GM18520 (cell line): ENCODE data around the gene SOWAHB.
"Not testable (repeated sequence)": the region's sequence is repeated elsewhere in the genome, so short reads cannot be mapped to it uniquely, and the experiment has no call there.

Source experiments
- ATAC-seq: cut with Tn5 transposase; IDR thresholded peaks from one replicate; pipeline ENCODE4 v1.9.1; 2021; ENCODE audit not compliant: unreplicated experiment

The SOWAHB gene

GRCh38 chr4:76896048-76896447 lies 1.9 kb downstream of the SOWAHB start:
- ATAC-seq, result no peak

DNA sequence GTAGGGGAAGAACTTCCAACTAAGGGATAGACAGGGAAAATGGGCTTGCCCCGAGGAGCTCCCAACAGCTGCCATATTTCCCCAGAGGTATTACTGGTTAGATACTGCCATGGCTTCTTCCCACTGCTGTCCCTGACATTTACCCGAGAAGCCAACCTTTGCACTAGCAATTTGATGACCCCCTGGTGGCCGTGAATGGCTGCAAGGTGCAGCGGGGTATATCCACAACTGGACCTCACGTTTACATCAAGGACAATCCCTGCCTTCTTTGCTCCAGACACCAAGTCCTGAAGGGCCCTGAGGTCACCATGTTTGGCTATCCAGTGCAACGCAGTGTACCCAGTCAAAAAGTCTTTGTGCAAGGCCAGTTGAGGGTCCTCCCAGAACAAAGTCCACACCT lies 2.3 kb downstream of the SOWAHB start:
- no peak for ATAC-seq

GRCh38 chr4:76894537-76895255 lies 3.2 kb downstream of the SOWAHB start:
- peak; percentile 32 for ATAC-seq

GRCh38 chr4:76892601-76893000 lies 5.3 kb downstream of the SOWAHB start:
- ATAC-seq, result no peak

DNA sequence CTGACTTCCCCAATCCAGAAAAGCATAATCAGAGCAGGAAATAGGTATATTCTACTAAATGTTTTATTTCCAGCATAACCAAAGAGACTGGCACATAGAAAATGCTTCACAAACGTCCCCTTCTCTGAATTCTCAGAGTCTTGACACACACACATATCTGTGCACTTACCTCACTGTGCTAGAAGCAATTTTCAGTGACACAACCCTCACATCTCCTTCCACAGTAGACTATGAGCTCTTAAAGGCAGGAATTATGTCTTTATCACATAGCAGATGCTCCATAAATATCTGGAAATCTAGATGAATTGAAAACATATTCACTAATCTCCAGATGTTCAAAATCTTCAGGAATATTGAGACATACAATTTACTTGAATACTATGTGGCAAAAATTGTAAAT lies 5.9 kb downstream of the SOWAHB start:
- no peak for ATAC-seq

GRCh38 chr4:76886848-76887441 lies 11.0 kb downstream of the SOWAHB start:
- no peak for ATAC-seq

DNA sequence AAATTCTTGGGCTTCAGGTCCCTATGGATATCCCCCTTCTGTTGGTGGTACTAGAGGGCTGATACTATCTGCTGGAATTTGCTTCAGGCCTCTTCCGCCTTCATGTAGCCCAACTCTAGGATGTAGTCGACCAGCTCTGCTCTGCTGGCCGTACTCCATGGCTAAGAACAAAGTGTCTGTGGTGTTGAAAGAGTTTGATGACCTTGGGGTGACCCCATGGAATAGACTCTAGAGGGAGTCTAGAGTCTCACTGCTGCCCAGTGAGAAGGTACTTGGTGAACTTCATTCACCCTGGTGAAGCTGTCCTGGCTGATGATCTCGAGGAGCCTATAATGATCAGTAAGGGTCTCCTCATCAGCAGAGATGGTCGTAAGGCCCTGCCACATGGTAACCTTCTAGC lies 11.7 kb downstream of the SOWAHB start:
- ATAC-seq, result no peak

DNA sequence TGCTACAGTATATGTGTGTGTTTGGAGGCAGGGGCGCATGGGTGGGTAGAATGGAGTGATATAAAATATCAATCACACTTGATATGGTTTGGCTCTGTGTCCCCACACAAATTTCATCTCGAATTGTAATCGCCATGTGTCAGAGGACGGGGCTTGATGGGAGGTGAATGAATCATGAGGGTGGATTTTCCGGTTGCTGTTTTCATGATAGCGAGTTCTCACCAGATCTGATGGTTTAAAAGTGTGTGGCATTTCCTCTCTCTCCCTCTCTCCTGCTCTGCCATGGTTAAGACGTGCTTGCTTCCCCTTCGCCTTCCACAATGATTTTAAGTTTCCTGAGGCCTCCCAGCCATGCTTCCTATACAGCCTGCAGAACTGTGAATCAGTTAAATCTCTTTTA lies 14.8 kb downstream of the SOWAHB start:
- ATAC-seq, result no peak

DNA sequence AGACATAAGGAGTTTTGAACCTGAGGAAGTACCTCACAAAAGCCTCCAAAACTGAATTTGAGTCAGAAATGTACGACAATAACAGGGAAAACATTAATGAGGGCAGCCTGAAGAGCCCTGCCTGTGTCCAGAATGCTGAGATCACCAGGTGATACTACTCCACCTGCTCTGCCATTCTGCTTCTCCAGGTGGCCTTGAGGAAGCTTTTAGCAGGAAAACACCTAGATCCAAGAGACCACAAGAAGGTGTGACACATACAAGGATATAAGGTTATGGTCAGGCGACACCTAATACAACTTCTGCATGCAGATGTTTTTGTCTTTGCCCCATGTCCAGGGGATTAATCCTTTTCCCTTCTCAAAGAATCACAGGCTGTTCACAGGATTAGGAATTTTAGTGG lies 15.3 kb downstream of the SOWAHB start:
- ATAC-seq, result no peak

DNA sequence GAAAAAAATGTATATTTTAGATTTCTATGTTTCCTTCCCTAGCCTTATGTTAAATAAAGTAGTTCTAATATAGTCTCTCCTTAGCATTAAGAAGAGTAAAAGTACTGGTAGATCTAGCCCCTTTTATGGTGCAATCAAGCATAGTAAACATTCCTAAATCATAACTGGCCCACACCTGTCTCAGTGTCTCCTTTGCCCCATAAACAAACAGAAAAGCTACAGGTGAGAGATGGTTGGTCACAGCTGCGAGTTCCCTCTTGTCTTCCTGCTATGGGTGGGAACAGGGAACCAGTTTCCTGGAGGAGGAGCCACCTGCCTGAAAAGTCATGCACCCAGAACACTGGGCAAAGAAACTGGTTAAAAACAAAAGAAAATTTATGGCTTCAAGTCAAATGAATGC lies 16.6 kb downstream of the SOWAHB start:
- no peak for ATAC-seq

DNA sequence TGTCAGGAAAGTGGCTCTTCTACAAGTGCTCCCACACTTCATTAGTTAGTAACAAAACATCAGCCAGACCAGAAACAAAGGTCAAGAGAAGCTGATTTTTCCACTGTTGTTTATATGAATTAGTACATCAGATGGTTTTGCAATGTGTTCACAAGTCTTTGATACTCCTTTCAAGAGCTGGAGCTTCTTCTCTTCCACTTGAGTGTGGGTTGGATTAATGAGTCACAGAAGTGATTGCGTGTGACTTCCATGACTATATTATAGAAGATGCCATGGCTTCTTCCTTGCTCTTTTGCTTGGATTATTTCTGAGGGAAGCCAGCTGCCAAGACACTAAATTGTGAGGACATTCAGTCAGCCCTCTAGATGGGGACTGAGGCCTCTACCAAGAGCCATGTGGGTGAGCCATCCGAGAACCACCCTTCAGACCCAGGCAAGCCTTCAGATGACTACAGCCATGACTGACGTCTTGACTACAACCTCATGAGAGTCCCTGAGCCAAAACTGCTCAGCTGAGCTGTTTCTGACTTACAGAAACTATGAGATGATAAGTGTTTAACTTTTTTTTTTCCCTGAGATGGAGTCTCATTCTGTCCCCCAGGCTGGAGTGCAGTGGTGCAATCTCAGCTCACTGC lies 18.1 kb downstream of the SOWAHB start:
- ATAC-seq, result no peak

DNA sequence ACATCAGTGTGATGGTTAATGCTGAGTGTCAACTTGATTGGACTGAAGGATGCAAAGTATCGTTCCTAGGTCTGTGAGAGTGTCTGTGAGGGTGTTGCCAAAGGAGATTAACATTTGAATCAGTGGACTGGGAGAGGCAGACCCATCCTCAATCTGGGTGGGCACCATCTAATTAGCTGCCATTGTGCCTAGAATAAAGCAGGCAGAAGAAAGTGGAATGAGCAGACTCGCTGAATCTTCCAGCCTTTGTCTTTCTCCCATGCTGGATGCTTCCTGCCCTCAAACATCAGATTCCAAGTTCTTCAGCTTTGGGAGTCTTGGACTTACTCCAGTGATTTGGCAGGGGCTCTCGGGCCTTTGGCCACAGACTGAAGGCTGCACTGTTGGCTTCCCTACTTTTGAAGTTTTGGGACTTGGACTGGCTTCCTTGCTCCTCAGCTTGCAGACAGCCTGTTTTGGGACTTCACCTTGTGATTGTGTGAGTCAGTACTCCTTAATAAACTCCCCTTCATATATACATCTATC lies 19.2 kb downstream of the SOWAHB start:
- ATAC-seq, result not testable (repeated sequence)

GRCh38 chr4:76874176-76874575 lies 23.8 kb downstream of the SOWAHB start:
- ATAC-seq, result no peak

GRCh38 chr4:76873495-76873894 lies 24.4 kb downstream of the SOWAHB start:
- no peak for ATAC-seq

DNA sequence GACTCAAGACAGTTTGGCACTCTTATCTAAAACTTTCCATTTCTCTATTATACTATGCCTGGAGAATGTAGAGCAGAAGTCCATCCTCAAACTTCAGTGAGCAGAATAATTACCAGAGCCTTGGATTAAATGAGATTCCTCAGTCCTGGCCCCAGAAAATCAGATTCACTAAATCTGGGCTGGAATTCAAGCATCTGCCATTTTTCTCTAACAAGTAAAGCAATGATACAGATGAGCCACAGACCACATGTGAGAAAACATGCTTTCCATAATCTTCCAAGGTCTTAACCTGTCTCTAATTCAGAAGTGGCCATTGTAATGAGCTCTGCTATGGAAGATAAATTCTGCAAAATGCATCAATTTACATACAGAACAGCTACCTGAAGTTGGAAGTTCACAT lies 25.4 kb downstream of the SOWAHB start:
- no peak for ATAC-seq

DNA sequence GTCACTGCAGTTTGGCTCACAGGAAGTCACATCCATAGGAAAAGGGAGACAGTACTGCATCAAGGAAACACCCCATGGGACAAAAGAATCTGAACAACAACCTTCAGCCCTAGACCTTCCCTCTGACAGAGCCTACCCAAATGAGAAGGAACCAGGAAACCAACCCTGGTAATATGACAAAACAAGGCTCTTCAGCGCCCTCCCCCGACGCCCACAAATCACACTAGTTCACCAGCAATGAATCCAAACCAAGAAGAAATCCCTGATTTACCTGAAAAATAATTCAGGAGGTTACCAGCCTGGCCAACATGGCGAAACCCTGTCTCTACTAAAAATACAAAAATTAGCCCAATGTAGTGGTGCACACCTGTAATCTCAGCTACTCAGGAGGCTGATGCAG lies 29.2 kb downstream of the SOWAHB start:
- not testable (repeated sequence) for ATAC-seq

GRCh38 chr4:76867880-76868655 lies 29.9 kb downstream of the SOWAHB start:
- ATAC-seq, result no peak

DNA sequence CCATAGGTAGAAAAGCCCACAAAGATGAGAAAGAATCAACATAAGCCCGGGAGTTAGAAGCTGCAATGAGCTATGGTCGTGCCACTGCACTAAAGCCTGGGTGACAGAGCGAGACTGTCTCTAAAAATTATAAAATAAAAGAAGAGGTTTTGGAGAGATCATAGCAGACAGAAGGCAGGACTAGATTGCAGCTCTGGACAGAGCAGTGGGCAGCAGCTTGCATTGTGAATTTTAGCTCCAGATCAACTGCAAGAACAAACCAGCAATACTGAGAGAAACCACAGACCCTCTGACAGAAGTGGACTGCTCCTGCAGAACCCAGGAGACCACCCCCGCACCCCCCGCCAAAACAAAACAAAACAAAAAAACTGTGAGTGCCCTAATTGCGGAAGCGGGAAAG lies 30.6 kb downstream of the SOWAHB start:
- no peak for ATAC-seq

DNA sequence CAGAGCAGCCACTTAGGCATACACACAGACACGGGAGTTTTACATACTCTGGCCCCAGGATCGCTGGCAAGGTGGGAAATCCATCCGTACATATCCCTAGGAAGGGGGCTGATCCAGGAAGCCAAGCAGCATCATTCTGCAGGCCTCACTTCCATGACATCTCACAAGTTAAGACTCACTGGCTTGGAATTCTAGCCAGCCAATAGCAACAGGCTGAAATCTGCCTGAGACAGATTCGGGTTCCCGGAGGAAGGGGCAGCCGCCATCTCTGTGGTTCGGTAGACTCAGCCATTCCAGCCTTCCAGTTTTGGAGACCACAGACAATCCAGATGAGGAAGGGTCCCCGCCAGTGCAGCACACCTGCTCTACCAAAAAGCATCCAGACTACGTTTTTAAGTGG lies 31.3 kb downstream of the SOWAHB start:
- ATAC-seq, result no peak

- no peak for ATAC-seq
These were observed 39.6 kb downstream of the SOWAHB start for GRCh38 chr4:76858319-76858718.

DNA sequence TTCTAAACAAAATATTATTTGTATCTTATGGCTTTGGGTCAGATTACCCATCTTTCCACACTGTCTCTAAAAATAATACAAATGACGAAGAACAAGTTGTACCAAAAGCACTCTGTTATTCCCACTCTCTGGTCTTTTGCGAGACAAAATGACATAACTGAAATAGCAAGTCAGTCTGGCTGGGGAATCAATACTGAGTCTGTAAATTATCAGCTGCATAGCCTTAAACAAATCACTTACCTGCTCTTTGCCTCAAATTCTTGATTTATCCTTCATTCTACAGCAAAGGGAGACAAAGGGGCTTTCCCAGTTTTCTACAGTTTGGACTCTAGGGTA lies 40.9 kb downstream of the SOWAHB start:
- no peak for ATAC-seq
